Psoas muscle (tissue), 8 donors: Measurements from ENCODE around the gene CDH4. TPM values are rescaled to one million over a fixed set of nuclear protein-coding genes. Genes with fewer than 3 reads are reported as not detected.

Experiments
- ATAC-seq, 4 donors: fragments of 200-7000 bp; cut with Tn5 transposase; one replicate each; pipeline ENCODE4 v1.9.1; 2020; ENCODE audit warnings: moderate library complexity in 3 of 4, mild to moderate bottlenecking in 2 of 4
- DNase-seq, 2 donors: peaks; one replicate each; pipeline ENCODE4 v3.0.0-alpha.2; 2020
- H3K27ac ChIP-seq: fragments of 200-600 bp; one replicate; pipeline ENCODE4 v1.8.0; 2022
- H3K27me3 ChIP-seq, 3 donors: fragments of 200-600 bp in 1 of 3; one replicate each; pipeline versions ENCODE4 v1.6.1 to v1.8.0; 2013 to 2022; ENCODE audit warnings: low read length in 2 of 3, mild to moderate bottlenecking in 2 of 3, moderate library complexity in 1 of 3; ENCODE audit not compliant: insufficient read depth in 3 of 3
- H3K36me3 ChIP-seq, 2 donors: fragments of 200-600 bp in 1 of 2; one replicate each; pipeline versions ENCODE4 v1.6.1 to v1.8.0; 2013 to 2022; ENCODE audit warnings: low read depth in 1 of 2, mild to moderate bottlenecking in 1 of 2, moderate library complexity in 1 of 2; ENCODE audit not compliant: insufficient read depth in 1 of 2
- H3K4me1 ChIP-seq: fragments of 200-600 bp; one replicate; pipeline ENCODE4 v1.8.0; 2022
- H3K4me3 ChIP-seq: fragments of 200-600 bp; one replicate; pipeline ENCODE4 v1.8.0; 2022; ENCODE audit warnings: mild to moderate bottlenecking
- H3K9me3 ChIP-seq: fragments of 200-600 bp; one replicate; pipeline ENCODE4 v1.8.0; 2022
- CTCF ChIP-seq: fragments of 200-600 bp; IDR thresholded peaks from one replicate; pipeline ENCODE4 v1.8.0; 2022; ENCODE audit warnings: antibody characterized with exemption
- WGBS, 3 donors: extraction: QIAGEN DNeasy Blood & Tissue Kit; methylation state at CpG; one replicate each; pipeline versions ENCODE4 v1.1.6 to v1.1.7; 2013; 5-methylcytosine and 5-hydroxymethylcytosine counted together
- intact Hi-C, 2 donors: fragments of 100-400 bp; cut with DNase I; formaldehyde crosslinking; loops; one replicate each; pipeline versions ENCODE4 v1.11.0 to v1.14.2; 2022
- polyA plus RNA-seq, 3 donors: library from polyadenylated mRNA; stranded (reverse); fragments of 200-250 nt; gene quantifications; one replicate each; pipeline ENCODE4 v1.2.3, GENCODE V29; 2013
- total RNA-seq, 4 donors: library from RNA; stranded (reverse); fragmentation: NEBNext Ultra II Directional in 2 of 4; extraction: Animal tissue kit (Norgen Biotek cat#: 25700) in 2 of 4; gene quantifications; one replicate each; pipeline versions ENCODE4 v1.2.1 to v1.2.4, GENCODE V29; 2021 to 2023
- donor health status: healthy with polysubstance abuse.
- donor health status: DM: no; HTN: no; CAD: no; lungs with moderate emphysema.
- donor health status: Bipolar disorder and iron deficiency.
- donor health status: healthy.
- donor health status: DM: yes; HTN: yes; CAD: no.
- donor health status: DM: no; HTN: no; CAD: no.
- donor health status: DM: no; HTN: no; CAD: no.
- donor health status: DM: yes; HTN: yes; CAD: no.

The CDH4 gene
- total and polyA plus RNA-seq, 7 donors = 0.26 to 1.0 (median 0.34) TPM

- Histone ChIP-seq H3K27ac (no peak overlapping the region), H3K27me3 (no peaks in the 10 kb centered on the region), H3K4me3 (no peak overlapping the region), H3K9me3 (no peaks in the 10 kb centered on the region), H3K4me1 (no peaks in the 10 kb centered on the region), H3K36me3 (no peaks in the 10 kb centered on the region)
- no peak for TF ChIP-seq CTCF
- no peak for ATAC-seq
- 63 to 67% (median 64%) methylated on average over 5 of the region's 5 CpGs for WGBS, 3 donors
- intact Hi-C loops = no loop called here
- DNase-seq = no peak
Observed at GRCh38 chr20:61514018-61514365, 261.9 kb downstream of the CDH4 start.

GRCh38 chr20:61514396-61514795, 262.3 kb downstream of the CDH4 start:
- Histone ChIP-seq H3K27ac (no peak overlapping the region), H3K9me3 (no peaks in the 10 kb centered on the region), H3K27me3 (no peaks in the 10 kb centered on the region), H3K4me3 (no peak overlapping the region), H3K4me1 (no peaks in the 10 kb centered on the region), H3K36me3 (no peaks in the 10 kb centered on the region)
- intact Hi-C loops = no loop called here
- TF ChIP-seq CTCF = no peak
- ATAC-seq = no peak
- no peak for DNase-seq
- 77 to 82% (median 78%) methylated on average over 6 of the region's 6 CpGs for WGBS, 3 donors

GRCh38 chr20:61514805-61515505, 262.9 kb downstream of the CDH4 start:
- ATAC-seq = no peak
- H3K9me3 ChIP-seq = no peaks in the 10 kb centered on the region

GRCh38 chr20:61515922-61516321, 263.9 kb downstream of the CDH4 start:
- no peak overlapping the region for H3K27ac ChIP-seq
- no peak for TF ChIP-seq CTCF
- intact Hi-C loops = no loop called here
- DNase-seq (no peak), ATAC-seq (no peak)
- no peaks in the 10 kb centered on the region for H3K4me1 ChIP-seq
- H3K9me3 ChIP-seq = no peaks in the 10 kb centered on the region
- no peaks in the 10 kb centered on the region for H3K27me3 ChIP-seq
- H3K36me3 ChIP-seq = no peaks in the 10 kb centered on the region
- 76 to 84% (median 78%) methylated on average over 13 to 14 of the region's 14 CpGs for WGBS, 3 donors
- H3K4me3 ChIP-seq = no peak overlapping the region

More at GRCh38 chr20:61514805-61515505, 262.9 kb downstream of the CDH4 start:
- DNase-seq = no peak
- Histone ChIP-seq H3K27ac (no peak overlapping the region), H3K4me3 (no peak overlapping the region), H3K27me3 (no peaks in the 10 kb centered on the region), H3K4me1 (no peaks in the 10 kb centered on the region), H3K36me3 (no peaks in the 10 kb centered on the region)
- intact Hi-C loops = no loop called here
- TF ChIP-seq CTCF = no peak
- WGBS, 3 donors = 80 to 86% (median 85%) methylated on average over 14 of the region's 14 CpGs
